GM12891 (cell line): ENCODE results near the gene TEX19.

ENCODE experiments used
- PAX5 ChIP-seq: IDR thresholded peaks from 2 replicates; pipeline ENCODE4 v1.6.1; 2011; ENCODE audit warnings: low read length, moderate library complexity, mild to moderate bottlenecking; ENCODE audit not compliant: insufficient read depth, severe bottlenecking
- POLR2AphosphoS5 ChIP-seq: IDR thresholded peaks from 2 replicates; pipeline ENCODE4 v1.6.1; 2011; ENCODE audit warnings: low read depth, low read length, control low read depth
- SPI1 ChIP-seq: IDR thresholded peaks from 2 replicates; pipeline ENCODE4 v1.6.1; 2011; ENCODE audit warnings: low read depth, low read length, control low read depth

DNA sequence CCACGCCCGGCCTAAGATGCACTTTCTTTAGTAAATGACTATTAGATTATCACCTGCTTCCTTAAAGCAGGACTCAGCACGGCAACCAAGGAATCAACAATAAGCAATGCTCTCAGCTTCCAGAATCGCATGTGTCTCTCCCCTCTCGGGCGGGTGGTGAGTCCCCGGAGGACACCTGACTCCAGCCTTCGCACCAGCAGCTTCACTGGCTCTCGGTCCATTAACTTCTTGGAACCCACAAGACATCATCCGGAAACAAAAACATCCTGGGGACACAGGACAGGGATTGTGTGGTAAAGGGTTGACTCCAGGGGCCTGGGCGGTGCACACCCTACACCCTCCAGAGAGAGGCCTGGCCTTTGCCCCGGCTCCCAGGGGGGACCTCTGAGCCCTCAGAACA lies 35.2 kb downstream of the TEX19 start:
- TF ChIP-seq SPI1 (no peak), POLR2AphosphoS5 (no peak), PAX5 (no peak)
